ENCODE measurements around the gene CNPY1.
A peak's percentile ranks its signal among the peaks of the same experiment; 100 is the strongest.

Gene CNPY1

GRCh38 chr7:155487509-155488482 is 58.6 kb downstream of the CNPY1 start:
- DNase-seq = no peak

GRCh38 chr7:155486783-155487508 is 59.4 kb downstream of the CNPY1 start:
- no peak for DNase-seq

DNA sequence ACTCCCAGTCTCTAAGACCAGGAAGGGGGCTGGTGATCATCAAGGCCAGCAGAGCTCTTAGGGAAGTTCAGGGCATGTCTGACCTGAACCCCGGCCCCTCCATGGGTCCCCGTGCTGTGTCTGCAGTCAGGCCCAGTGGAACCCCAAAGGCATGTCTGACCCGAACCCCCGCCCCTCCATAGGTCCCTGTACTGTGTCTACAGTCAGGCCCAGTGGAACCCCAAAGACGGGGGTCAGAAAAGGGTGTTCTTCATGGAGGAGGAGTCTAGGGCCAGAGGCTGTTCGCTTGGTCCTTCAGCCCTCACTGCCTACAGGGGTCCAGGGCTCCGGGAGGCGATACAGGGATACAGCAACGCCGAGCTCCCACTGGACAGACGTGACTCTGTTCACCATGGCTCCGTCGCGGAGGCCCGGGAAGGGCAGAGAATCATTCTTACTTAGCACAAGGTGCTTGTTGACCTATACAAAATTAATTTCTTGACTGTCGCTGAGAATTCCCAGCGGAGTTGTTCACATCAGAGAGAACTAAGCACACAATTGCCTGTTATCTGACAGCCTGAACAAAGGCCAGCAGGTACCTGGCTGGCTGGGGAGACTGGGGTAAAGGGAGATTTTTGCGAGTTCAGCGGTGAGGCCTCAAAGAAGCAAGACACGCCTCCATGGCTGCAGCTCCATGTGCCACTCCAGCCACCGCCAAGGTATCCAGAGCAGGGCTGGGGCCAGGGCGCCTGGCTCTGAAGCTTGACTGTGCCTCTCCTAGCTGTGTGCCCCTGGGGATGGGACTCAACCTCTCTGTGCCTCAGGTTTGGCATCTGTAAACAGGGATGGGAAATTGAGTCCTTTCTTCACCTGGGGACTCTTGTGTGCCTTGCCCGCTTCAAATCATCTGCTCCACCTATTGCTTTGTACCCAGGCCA is 61.6 kb downstream of the CNPY1 start:
- no peak for DNase-seq

DNA sequence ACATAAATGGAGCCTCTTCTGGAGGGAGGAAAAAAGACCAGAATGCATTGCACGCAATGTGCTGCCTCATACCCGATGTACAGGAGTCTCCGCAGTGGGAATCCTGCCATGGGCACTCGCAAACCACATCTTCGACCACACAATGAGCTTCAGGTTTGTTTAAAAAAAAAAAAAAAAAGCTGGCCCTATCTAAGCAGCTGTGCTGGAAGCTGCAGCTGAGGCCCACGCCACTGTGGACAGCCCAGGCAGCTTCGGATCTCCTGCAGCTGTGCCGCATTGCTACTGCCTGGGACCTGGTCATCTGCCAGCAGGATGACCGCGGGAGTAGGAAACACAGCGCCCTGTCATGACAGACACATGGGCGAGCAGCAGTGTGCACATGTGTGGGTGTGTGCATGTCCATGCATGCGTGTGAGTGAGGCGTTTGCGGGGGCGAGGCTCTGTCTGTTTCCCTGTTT is 62.5 kb downstream of the CNPY1 start:
- DNase-seq = no peak

DNA sequence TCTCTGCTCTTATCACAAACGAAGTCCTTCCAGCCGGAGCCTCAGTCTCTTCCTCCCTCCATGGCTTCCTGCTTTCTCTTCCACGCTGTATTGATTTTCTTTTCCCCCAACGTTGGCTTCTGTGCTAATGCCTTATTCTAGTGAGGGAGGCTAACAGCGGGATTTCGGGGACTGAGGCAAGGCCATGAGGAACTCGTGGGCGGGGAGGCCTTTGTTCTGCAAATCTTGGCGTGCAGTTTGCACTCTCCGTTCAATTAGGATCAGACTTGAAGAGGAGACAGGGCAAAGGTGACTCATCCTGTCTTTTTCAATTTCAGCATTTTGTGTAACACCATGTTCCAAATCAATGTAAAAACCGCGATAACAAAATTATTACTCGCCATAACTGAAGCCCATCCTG is 63.1 kb downstream of the CNPY1 start:
- DNase-seq = peak; percentile 61 to 75 (median 70)

GRCh38 chr7:155482511-155483183 is 63.7 kb downstream of the CNPY1 start:
- no peak for DNase-seq

GRCh38 chr7:155481764-155482163 is 64.6 kb downstream of the CNPY1 start:
- DNase-seq = no peak

DNA sequence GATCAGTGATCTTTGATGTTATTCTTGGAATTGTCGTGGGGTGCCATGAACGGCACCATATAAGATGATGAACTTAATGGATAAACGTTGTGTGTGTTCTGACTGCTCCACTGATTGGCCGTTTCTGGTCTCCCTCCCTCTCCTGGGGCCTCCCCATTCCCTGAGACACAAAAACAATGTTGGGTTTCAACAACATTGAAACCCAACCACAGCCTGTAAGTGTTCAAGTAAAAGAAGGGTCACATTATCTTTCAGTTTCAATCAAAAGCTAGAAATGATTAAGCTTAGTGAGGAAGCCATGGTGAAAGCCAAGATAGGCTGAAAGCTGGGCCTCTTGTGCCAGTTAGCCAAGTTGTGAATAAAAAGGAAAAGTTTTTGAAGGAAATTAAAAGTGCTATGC is 68.9 kb downstream of the CNPY1 start:
- no peak for DNase-seq

- DNase-seq = no peak
Measured at GRCh38 chr7:155471718-155472117, 74.6 kb downstream of the CNPY1 start.

GRCh38 chr7:155470686-155471638 is 75.4 kb downstream of the CNPY1 start:
- DNase-seq = no peak

DNA sequence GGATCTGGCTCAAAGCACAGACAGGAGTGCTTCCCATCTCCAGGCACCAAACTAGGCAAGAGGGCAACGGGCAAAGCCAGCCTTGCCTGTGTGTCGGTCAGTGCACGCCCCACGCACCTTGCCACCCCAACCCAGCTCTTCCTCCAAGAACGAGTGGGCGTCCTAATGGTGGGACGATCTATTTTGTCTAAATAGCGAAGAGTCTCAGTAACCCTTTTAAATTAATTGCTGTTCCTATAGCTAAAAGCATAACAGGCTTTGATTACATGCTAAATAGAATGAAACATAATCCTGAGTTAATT is 76.2 kb downstream of the CNPY1 start:
- no peak for DNase-seq

GRCh38 chr7:155469311-155470185 is 76.8 kb downstream of the CNPY1 start:
- DNase-seq = no peak

- no peak for DNase-seq
Measured at GRCh38 chr7:155468785-155469148, 77.6 kb downstream of the CNPY1 start.

DNA sequence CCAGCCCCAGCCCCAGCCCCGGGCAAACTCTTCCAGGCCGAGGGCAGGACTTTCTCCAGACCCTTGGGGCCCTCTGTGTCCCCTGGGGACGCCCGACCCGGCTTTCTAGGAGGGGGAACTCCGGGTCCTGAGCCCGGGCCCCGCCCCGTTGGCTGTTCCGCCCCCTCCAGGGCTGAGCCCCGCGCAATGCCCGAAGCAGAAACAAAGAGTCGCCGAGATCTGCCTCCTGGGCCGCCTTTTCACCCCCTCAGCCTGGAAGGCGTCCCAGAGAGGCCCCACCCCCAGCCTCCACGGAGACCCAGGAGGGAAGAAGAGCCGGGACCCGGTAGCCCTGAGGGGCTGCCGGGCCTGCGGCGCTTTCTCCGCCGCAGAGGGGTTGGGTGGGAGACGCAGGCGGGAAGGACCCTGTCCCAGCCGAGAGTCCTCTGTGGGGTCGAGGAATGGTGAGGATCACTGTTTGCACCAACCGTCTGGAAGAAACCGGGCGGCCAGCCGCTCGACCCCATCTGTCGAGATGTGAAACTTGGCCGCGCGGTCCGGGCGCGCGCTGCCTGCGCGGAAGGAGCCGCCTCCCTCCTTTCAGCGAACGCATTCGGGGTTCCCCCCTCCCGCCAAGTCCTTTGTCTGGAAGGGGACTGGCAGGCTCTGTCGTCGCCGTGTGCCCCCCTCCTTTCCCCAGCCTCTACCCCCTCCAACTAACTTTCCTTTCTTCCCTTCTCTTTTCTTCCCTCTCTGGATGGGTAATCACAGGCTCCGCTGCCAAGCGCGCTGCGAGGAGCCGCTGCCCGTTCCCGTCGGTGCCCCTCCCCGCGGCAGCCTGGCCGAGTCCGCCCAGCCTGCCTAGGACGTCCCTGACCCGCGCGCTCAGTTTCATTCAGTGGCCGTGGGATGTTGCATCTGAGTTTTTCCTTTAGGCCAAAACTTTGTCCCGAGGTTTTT is 78.2 kb downstream of the CNPY1 start:
- no peak for DNase-seq

DNA sequence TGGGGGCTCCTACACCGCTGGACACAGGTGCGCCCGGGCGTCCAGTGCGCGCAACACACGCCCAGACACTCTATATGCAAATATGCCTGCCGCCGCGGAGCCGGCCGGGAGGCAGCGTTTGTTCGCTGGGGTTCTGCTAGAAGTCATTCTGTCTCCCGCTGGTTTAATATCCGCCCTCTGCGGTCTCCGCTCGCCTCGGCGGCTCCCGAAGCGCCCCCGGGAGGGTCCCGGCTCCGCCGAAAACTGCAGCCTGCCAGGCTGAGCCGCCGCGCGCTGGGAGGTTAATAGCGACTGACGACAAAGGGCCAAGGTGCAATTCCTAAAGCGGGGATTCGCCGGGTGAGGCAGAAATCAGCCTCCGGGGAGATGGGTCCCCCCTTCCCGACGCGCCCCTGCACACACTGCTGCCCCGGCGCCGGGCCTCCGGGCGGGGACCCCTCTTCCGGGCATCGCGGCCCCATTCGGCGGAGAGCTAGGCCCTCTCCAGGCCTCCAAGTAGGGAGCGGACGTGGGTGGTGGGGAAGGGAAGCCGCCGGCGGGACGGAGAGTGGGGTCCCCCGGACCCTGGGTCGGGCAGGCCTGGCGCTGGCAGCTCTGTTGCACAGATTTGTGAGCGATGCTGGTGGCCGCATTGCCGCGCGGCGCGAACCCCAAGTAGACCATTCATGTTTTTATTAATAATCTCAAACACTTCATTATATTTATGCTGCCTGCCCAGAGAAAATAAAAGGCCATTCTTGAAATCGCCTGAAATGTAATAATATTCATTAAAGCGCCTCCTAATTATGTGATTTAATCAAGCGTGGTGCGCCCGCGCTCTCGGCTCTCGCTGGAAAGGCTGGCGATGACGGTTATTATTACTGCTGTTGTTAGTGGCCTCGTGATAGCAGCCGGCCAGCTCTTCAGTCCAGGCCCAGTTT is 79.3 kb downstream of the CNPY1 start:
- DNase-seq = no peak

GRCh38 chr7:155466142-155466813 is 80.1 kb downstream of the CNPY1 start:
- no peak for DNase-seq

- DNase-seq = no peak
Measured at GRCh38 chr7:155465761-155466141, 80.6 kb downstream of the CNPY1 start.
